Activated naive CD8-positive, alpha-beta T cell treated with anti-CD3 and anti-CD28 coated beads, Interleukin-2, amount 10 ng/mL, durations not matched to agents 7 days and 5 days (primary cell): ENCODE data around the gene VPS51. TPM values are rescaled to one million over a fixed set of nuclear protein-coding genes. Genes with fewer than 3 reads are reported as not detected.

Experiments
- microRNA-seq: library from miRNA; unstranded; fragments of <30 nt; microRNA quantifications from one replicate; pipeline ENCODE4 v1.2.0, GENCODE V29; 2022
- total RNA-seq, 2 experiments: library from RNA; stranded (reverse); gene quantifications; one replicate each; pipeline ENCODE4 v1.2.3, GENCODE V29; 2021

Gene VPS51
- total RNA-seq, 2 experiments from 2014 or later, result 130 to 138 TPM

Small RNA genes within 50 kb of the gene (microRNA-seq; reads per million reads assigned to microRNA genes)
- gene MIR6751, result not detected

Other genes with a start within 250 kb of the VPS51 start
- gene EHD1, start 217.6 kb upstream of the VPS51 start, total RNA-seq, result 100 to 1,000 TPM; 187 to 195 TPM
- gene ATG2A, start 179.0 kb upstream of the VPS51 start, total RNA-seq, result 10 to 100 TPM; 34.5 to 39.7 TPM
- gene PPP2R5B, start 171.5 kb upstream of the VPS51 start, total RNA-seq, result 10 to 100 TPM; 18.6 to 22.3 TPM
- gene GPHA2, start 160.3 kb upstream of the VPS51 start, total RNA-seq, result not detected
- gene MAJIN, start 124.1 kb upstream of the VPS51 start, total RNA-seq, result not detected
- gene BATF2, start 99.2 kb upstream of the VPS51 start, total RNA-seq, result 1 to 10 TPM; 1.2 TPM
- 10 to 100 TPM; 69.5 to 70.2 TPM for gene ARL2, start 82.1 kb upstream of the VPS51 start, total RNA-seq
- 10 to 100 TPM; 22.4 to 28.3 TPM for gene SNX15, start 68.8 kb upstream of the VPS51 start, total RNA-seq
- gene SAC3D1, start 55.0 kb upstream of the VPS51 start, total RNA-seq, result 10 to 100 TPM; 24.2 to 25.8 TPM
- gene NAALADL1, start 37.7 kb upstream of the VPS51 start, total RNA-seq, result 10 to 100 TPM; 19.8 to 22.3 TPM
- gene CDCA5, start 12.2 kb upstream of the VPS51 start, total RNA-seq, result 10 to 100 TPM; 85.5 to 95.7 TPM
- 10 to 100 TPM; 37.3 to 41.2 TPM for gene ZFPL1, start 12.0 kb upstream of the VPS51 start, total RNA-seq
- 10 to 100 TPM; 26.1 to 26.2 TPM for gene TM7SF2, start 15.7 kb downstream of the VPS51 start, total RNA-seq
- gene ZNHIT2, start 21.5 kb downstream of the VPS51 start, total RNA-seq, result 10 to 100 TPM; 11.1 to 11.9 TPM
- 1,000 to 10,000 TPM; 1,110 to 1,162 TPM for gene FAU, start 25.9 kb downstream of the VPS51 start, total RNA-seq
- gene MRPL49, start 26.1 kb downstream of the VPS51 start, total RNA-seq, result 10 to 100 TPM; 50.7 to 53.6 TPM
- 10 to 100 TPM; 43.4 to 45.1 TPM for gene SYVN1, start 38.3 kb downstream of the VPS51 start, total RNA-seq
- gene SPDYC, start 74.0 kb downstream of the VPS51 start, total RNA-seq, result not detected
- gene CAPN1, start 85.7 kb downstream of the VPS51 start, total RNA-seq, result 100 to 1,000 TPM; 164 to 174 TPM
- 10 to 100 TPM; 57.3 to 62.2 TPM for gene POLA2, start 165.7 kb downstream of the VPS51 start, total RNA-seq
- 1 to 10 TPM in 1 of 2 experiments, under 1 TPM in 1; 0.51 to 1.7 TPM for gene CDC42EP2, start 218.7 kb downstream of the VPS51 start, total RNA-seq
- gene DPF2, start 237.6 kb downstream of the VPS51 start, total RNA-seq, result 10 to 100 TPM; 80.2 to 82.7 TPM